Measurements from ENCODE around the gene CSTPP1. TPM values are rescaled to one million over a fixed set of nuclear protein-coding genes. Genes with fewer than 3 reads are reported as not detected.
"Not testable (repeated sequence)": the region's sequence is repeated elsewhere in the genome, so short reads cannot be mapped to it uniquely, and the experiment has no call there.

The CSTPP1 gene
- total and polyA plus RNA-seq, 2 of the 8 experiments (the other 6 are each of a cell fraction or from before 2014, with no cell fraction given): 24.2 to 28.7 TPM

DNA sequence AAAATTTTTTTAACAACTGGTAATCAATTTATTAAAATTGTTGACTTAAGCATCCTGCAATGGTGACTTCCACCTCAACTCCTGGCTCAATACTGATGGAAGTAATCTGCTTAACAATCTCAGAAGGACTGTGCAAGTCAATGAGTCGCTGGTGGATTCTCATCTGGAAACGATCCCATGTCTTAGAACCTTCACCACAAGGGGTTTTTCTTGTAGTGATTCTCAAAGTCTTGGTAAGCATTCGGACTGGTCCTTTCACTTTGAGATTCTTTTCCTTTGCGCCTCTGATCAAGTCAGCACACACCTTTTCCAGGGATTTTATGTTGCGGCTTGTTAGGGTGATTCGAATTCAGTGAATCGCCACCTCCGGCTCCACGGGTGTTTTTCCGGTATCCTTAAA is 254.6 kb downstream of the CSTPP1 start:
- not testable (repeated sequence) for H3K4me1 ChIP-seq (replicated peaks in 1 of 4; ENCODE audit: control insufficient read depth in 3 of 4, insufficient read depth in 4 of 4, low read length in 3 of 4); H3K36me3 ChIP-seq (ENCODE audit: control insufficient read depth in 2 of 4, insufficient read depth in 4 of 4, low read length in 3 of 4); H4K5ac ChIP-seq (ENCODE audit: insufficient read length, low read depth, low read length); H3K79me2 ChIP-seq (ENCODE audit: control insufficient read depth in 1 of 2, insufficient read depth in 2 of 2, low read length in 2 of 2); DNase-seq (ENCODE audit: low read depth in 1 of 2, low spot score in 2 of 2); H3K4me3 ChIP-seq (ENCODE audit: extremely low read depth in 1 of 4, insufficient read depth in 2 of 4, low read depth in 3 of 4, low read length in 4 of 4); H3K56ac ChIP-seq (replicated peaks; ENCODE audit: insufficient read length, low read depth, low read length); H2BK12ac ChIP-seq (ENCODE audit: low read depth, low read length); H2BK120ac ChIP-seq (replicated peaks; ENCODE audit: low read depth, low read length); H3K4me2 ChIP-seq (ENCODE audit: insufficient read depth in 1 of 2, low read depth in 2 of 2, low read length in 2 of 2); H3K27ac ChIP-seq (ENCODE audit: low read depth, low read length); H4K91ac ChIP-seq (replicated peaks; ENCODE audit: insufficient read length, low read length); H3K23ac ChIP-seq (ENCODE audit: insufficient read length); H3K27me3 ChIP-seq (replicated peaks in 1 of 4; ENCODE audit: control insufficient read depth in 3 of 4, extremely low read depth in 1 of 4, insufficient read depth in 3 of 4, low read length in 3 of 4); H4K8ac ChIP-seq (ENCODE audit: extremely low read depth, insufficient read depth, low read length); H3K14ac ChIP-seq (ENCODE audit: insufficient read length); FAIRE-seq; H2BK5ac ChIP-seq (ENCODE audit: low read depth, low read length); H2AFZ ChIP-seq (ENCODE audit: low read length); H2BK15ac ChIP-seq (ENCODE audit: low read length); H3K9ac ChIP-seq (replicated peaks in 1 of 4; ENCODE audit: extremely low read depth in 1 of 4, low read depth in 3 of 4, low read length in 3 of 4); H2BK20ac ChIP-seq (ENCODE audit: low read length); H4K20me1 ChIP-seq (replicated peaks in 1 of 2; ENCODE audit: control insufficient read depth in 1 of 2, insufficient read depth in 2 of 2, low read length in 2 of 2); H3K18ac ChIP-seq (ENCODE audit: extremely low read depth, low read length); H2AK5ac ChIP-seq (ENCODE audit: low read depth, low read length); H3K79me1 ChIP-seq (ENCODE audit: low read depth, low read length); H3K4ac ChIP-seq (replicated peaks; ENCODE audit: insufficient read length, low read depth, low read length); H3K9me3 ChIP-seq (ENCODE audit: insufficient read depth in 2 of 2, low read depth in 1 of 2, low read length in 1 of 2)
- POLR2A ChIA-PET (ENCODE audit: partially characterized antibody): interaction anchor here (0.9 to 1.9 kb wide), 2 partner anchors 11 to 19 kb away, joined by 3 to 5 read pairs; no protein-coding TSS in a partner anchor
- WGBS, 2 experiments (ENCODE audit: extremely low coverage in 1 of 2, insufficient coverage in 1 of 2, insufficient read length in 1 of 2, insufficient replicate concordance in 2 of 2, low coverage in 1 of 2, low lambda C conversion rate in 2 of 2, missing lambda C conversion rate in 1 of 2): 92% methylated on average over 10 of the region's 10 CpGs; no CpG with 5 or more reads in 1 of the 2 experiments
- H3K23me2 ChIP-seq (ENCODE audit: low read depth, low read length): peaks cover 12% of the 10 kb centered on the region; the same call in 1 of the 2 replicates
- CTCF ChIA-PET (ENCODE audit: partially characterized antibody): interaction anchor here (1.2 kb wide), 1 partner anchor 60 kb away, joined by 3 read pairs; no protein-coding TSS in a partner anchor
